Measurements from ENCODE around the gene C6orf120.

GRCh38 chr6:169678342-169678741 is 23.6 kb upstream of the C6orf120 start:
- TF ChIP-seq CTCF (conservative IDR thresholded peaks at IDR 0.05): no peak
- TF ChIP-seq EZH2 (IDR thresholded peaks at IDR 0.05; ENCODE audit: low read depth): no peak

Measured in PC-9 (cell line).